ENCODE results near the gene OSGEPL1. TPM values are rescaled to one million over a fixed set of nuclear protein-coding genes. Genes with fewer than 3 reads are reported as not detected.

OSGEPL1 gene
- polyA plus RNA-seq, 3 donors: 2.1 to 2.9 (median 2.6) TPM

DNA sequence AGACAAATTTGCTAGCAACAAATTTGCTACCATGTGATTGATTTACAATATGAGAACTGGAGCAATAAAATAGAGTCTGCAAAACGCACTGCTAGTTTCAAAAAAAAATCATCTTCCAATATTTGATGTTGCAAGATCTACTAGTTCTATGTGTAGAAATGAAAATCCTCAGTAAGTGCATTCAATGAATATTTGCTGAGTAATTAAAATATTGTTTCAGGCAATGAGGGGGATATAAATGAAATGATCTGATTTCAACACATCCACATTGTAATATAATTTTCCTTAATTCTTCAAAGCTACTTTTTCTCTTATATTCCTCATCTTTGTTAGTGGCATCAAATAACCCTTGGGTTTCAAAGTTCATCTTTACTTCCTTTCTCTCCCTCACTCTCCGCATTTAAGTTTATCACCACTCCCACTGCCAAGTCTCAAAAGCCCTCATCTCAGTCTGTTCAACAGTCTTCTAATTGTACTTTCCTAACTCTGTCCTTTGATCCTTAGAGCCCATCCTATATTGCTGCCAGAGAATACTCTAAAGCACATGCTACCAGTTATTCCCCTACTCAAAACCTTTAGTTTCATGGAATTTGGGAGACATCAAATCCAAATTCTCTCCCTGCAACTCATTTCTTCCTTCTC lies 6.2 kb downstream of the OSGEPL1 start:
- Histone ChIP-seq H3K4me1 (ENCODE audit: control insufficient read depth in 1 of 2, insufficient read depth in 2 of 2, low read length in 2 of 2) (no peaks in the 10 kb centered on the region), H3K27ac (ENCODE audit: low read depth in 1 of 2, low read length in 2 of 2) (no peak overlapping the region), H3K9me3 (replicated peaks in 1 of 2; ENCODE audit: control insufficient read depth in 1 of 2, insufficient read depth in 1 of 2, low read length in 2 of 2) (no peaks in the 10 kb centered on the region), H2AFZ (ENCODE audit: insufficient read depth, low read depth, low read length, poor library complexity, severe bottlenecking) (no peak overlapping the region), H3K27me3 (ENCODE audit: control insufficient read depth in 2 of 2, insufficient read depth in 2 of 2, low read length in 2 of 2) (no peaks in the 10 kb centered on the region), H3K36me3 (replicated peaks in 1 of 2; ENCODE audit: control insufficient read depth in 1 of 2, insufficient read depth in 2 of 2, low read length in 2 of 2) (peaks cover 10 to 34% of the 10 kb centered on the region in 2 donors), H3K9ac (ENCODE audit: insufficient read depth, low read length, poor library complexity, severe bottlenecking) (no peak overlapping the region), H3K79me2 (ENCODE audit: insufficient read depth, low read length) (no peaks in the 10 kb centered on the region), H3K4me3 (replicated peaks in 1 of 3; ENCODE audit: low read depth in 2 of 3, low read length in 3 of 3) (no peak overlapping the region), H4K20me1 (ENCODE audit: insufficient read depth, low read length) (no peaks in the 10 kb centered on the region), H3K4me2 (replicated peaks; ENCODE audit: extremely low read depth, low read length, poor library complexity, severe bottlenecking) (no peak overlapping the region)
- TF ChIP-seq, protein P1, sequence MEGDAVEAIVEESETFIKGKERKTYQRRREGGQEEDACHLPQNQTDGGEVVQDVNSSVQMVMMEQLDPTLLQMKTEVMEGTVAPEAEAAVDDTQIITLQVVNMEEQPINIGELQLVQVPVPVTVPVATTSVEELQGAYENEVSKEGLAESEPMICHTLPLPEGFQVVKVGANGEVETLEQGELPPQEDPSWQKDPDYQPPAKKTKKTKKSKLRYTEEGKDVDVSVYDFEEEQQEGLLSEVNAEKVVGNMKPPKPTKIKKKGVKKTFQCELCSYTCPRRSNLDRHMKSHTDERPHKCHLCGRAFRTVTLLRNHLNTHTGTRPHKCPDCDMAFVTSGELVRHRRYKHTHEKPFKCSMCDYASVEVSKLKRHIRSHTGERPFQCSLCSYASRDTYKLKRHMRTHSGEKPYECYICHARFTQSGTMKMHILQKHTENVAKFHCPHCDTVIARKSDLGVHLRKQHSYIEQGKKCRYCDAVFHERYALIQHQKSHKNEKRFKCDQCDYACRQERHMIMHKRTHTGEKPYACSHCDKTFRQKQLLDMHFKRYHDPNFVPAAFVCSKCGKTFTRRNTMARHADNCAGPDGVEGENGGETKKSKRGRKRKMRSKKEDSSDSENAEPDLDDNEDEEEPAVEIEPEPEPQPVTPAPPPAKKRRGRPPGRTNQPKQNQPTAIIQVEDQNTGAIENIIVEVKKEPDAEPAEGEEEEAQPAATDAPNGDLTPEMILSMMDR (IDR thresholded peaks at IDR 0.05): no peak
- no peaks in the 10 kb centered on the region for H3K4me1 Mint-ChIP-seq
- DNase-seq: no peak
- H3K36me3 Mint-ChIP-seq: peaks cover 22 to 29% of the 10 kb centered on the region in 2 donors
- WGBS (ENCODE audit: insufficient coverage): 89% methylated on average over 1 of the region's 2 CpGs
- H3K27ac Mint-ChIP-seq: peak overlapping the region in 1 of 7 donors; percentile 24
- H3K9me3 Mint-ChIP-seq: no peaks in the 10 kb centered on the region
- H3K27me3 Mint-ChIP-seq (ENCODE audit: low read depth in 3 of 3): no peaks in the 10 kb centered on the region
- intact Hi-C loops (cut with micrococcal nuclease): no loop called here
- H3K4me3 Mint-ChIP-seq: no peak overlapping the region

- H3K27ac Mint-ChIP-seq: no peak overlapping the region
- DNase-seq: peak; percentile 23 to 36 (median 32)
- peaks cover 31 to 57% of the 10 kb centered on the region in 2 donors for H3K36me3 ChIP-seq (replicated peaks in 1 of 2; ENCODE audit: control insufficient read depth in 1 of 2, insufficient read depth in 2 of 2, low read length in 2 of 2)
Measured at GRCh38 chr2:189751080-189751658, 11.4 kb downstream of the OSGEPL1 start.

More at GRCh38 chr2:189751080-189751658, 11.4 kb downstream of the OSGEPL1 start:
- Histone ChIP-seq H2AFZ (ENCODE audit: insufficient read depth, low read depth, low read length, poor library complexity, severe bottlenecking) (no peak overlapping the region), H4K20me1 (ENCODE audit: insufficient read depth, low read length) (no peaks in the 10 kb centered on the region), H3K9ac (ENCODE audit: insufficient read depth, low read length, poor library complexity, severe bottlenecking) (no peak overlapping the region), H3K27me3 (ENCODE audit: control insufficient read depth in 2 of 2, insufficient read depth in 2 of 2, low read length in 2 of 2) (no peaks in the 10 kb centered on the region), H3K27ac (ENCODE audit: low read depth in 1 of 2, low read length in 2 of 2) (no peak overlapping the region), H3K4me1 (ENCODE audit: control insufficient read depth in 1 of 2, insufficient read depth in 2 of 2, low read length in 2 of 2) (no peaks in the 10 kb centered on the region), H3K4me3 (replicated peaks in 1 of 3; ENCODE audit: low read depth in 2 of 3, low read length in 3 of 3) (no peak overlapping the region), H3K9me3 (replicated peaks in 1 of 2; ENCODE audit: control insufficient read depth in 1 of 2, insufficient read depth in 1 of 2, low read length in 2 of 2) (no peaks in the 10 kb centered on the region), H3K79me2 (ENCODE audit: insufficient read depth, low read length) (no peaks in the 10 kb centered on the region), H3K4me2 (replicated peaks; ENCODE audit: extremely low read depth, low read length, poor library complexity, severe bottlenecking) (no peak overlapping the region)
- intact Hi-C loops (cut with micrococcal nuclease): no loop called here
- Mint-ChIP-seq H3K27me3 (ENCODE audit: low read depth in 3 of 3) (no peaks in the 10 kb centered on the region), H3K4me1 (peaks cover 2% of the 10 kb centered on the region), H3K9me3 (no peaks in the 10 kb centered on the region), H3K4me3 (no peak overlapping the region), H3K36me3 (peaks cover 28 to 34% of the 10 kb centered on the region in 2 donors)
- WGBS (ENCODE audit: insufficient coverage): 100% methylated on average over 5 of the region's 10 CpGs
- TF ChIP-seq, protein P1 (IDR thresholded peaks at IDR 0.05): peak; percentile 62
